Glomerular visceral epithelial cell (primary cell): ENCODE data around the gene ARL3.
"Not testable (repeated sequence)": the region's sequence is repeated elsewhere in the genome, so short reads cannot be mapped to it uniquely, and the experiment has no call there.

ENCODE experiments used
- DNase-seq: peaks from one replicate; pipeline ENCODE4 v3.0.0-alpha.2; 2016; ENCODE audit errors: extremely low spot score

Gene ARL3

DNA sequence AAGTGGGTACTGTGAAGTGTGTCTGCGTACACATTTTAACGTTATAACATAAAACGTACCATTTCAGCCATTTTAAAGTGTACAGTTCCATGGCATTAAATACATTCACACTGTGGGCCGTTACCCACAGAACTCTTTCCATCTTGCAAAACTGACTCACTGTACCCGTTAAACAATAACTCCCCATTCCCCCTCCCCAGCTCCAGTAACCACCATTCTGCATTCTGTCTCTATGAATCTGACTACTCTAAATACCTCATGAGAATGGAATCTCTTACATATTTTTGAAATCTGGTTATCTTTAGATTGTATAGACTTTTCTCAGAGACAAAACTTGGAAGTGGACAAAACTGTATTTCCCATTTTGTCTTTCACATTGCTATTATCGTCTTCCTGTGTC lies 9.3 kb downstream of the ARL3 start:
- peak; percentile 90 for DNase-seq

DNA sequence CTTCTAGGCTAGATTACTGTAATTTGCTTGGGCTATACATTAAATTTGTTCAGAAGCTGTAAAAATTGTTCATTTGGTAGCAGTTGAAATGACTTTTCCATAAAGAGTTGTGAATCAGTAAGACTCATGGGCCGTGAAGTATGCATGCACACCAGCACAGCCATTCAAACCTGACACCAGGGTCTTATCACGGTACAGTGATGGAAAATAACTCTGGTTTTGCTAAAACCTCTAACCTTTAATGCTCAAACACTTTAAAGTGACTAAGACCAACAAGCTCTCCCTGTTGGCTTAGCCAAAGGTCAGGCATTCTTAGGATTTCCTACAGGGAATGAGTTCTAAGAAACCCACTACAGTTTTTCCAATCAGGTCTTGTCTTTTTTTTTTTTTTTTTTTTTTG lies 11.5 kb downstream of the ARL3 start:
- peak; percentile 61 for DNase-seq

DNA sequence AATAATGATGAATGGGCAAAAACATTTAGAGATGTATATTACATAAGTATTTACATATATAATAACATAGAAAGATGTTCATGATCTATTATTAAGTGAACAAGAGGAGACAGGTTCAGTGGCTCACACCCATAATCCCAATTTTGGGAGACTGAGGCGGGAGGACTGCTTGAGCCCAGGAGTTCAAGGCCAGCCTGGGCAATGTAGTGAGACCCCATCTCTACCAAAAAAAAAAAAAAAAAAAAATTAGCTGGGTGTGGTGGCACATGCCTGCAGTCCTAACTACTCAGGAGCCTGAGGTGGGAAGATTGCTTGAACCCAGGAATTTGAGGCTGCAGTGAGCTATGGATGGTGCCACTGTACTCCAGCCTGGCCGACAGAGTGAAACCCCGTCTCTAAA lies 12.4 kb downstream of the ARL3 start:
- no peak for DNase-seq

DNA sequence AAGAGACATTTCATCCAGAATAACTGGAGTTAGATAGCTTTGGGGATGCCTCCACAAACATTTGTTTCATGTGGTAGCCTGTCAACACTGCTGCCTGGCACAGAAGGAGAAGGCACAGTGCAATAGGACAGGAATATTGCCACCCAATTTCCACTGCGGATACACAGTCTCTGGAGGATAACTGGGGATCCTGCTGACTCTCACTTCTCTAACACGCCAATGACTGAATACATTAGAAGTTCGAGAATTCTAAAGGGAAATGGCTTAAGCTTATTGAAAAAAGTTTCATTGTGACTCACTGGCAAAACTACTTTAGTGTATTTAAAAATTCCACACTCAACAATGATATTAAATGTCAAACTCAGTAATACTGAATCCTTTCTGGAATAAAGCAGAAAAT lies 12.9 kb downstream of the ARL3 start:
- no peak for DNase-seq

DNA sequence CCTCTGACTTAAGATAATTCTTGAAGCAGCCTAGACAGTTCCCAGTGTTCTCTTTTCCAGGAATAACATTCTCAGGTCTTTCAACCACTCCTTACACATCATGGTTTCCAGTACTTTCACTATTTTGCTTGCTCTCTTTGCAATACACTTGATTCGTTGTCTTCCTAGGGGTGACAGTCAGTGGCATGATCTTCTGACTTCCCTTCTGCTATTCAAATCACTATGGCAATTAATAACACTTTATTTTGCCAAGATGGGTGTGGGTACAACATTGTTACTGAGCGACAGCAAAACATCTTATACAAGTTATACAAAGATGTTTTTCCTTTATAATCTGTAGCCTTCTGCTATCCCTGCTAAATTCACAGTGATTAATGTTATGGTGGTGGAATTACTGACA lies 15.3 kb downstream of the ARL3 start:
- DNase-seq = no peak

DNA sequence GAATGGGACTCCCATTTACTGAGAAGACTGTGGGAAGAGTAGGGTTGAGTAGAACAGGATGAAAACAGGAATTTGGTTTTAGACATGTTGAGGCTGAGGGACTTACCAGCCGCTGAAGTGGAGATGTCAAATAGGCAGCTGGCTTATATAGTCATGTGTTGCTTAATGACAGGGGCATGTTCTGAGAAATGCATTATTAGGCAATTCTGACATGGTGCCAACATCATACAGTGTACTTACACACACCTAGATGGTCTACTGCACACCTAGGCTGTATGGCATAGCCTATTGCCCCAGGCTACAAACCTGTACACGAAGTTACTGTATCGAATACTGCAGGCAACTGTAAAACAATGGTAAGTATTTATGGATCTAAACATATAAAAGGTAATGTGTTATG lies 17.5 kb downstream of the ARL3 start:
- no peak for DNase-seq

DNA sequence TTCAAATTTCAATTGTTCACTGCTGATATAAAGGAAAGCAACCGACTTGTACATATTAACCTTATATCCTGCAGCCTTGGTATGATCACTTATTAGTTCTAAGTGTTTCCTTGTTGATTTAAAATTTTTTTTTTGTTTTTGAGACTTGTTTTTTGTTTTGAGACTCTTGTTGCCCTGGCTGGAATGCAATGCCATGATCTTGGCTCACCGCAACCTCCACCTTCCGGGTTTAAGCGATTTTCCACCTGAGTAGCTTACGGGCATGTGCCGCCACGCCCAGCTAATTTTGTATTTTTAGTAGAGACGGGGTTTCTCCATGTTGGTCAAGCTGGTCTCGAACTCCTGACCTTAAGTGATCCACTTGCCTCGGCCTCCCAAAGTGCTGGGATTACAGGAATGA lies 18.8 kb downstream of the ARL3 start:
- not testable (repeated sequence) for DNase-seq

DNA sequence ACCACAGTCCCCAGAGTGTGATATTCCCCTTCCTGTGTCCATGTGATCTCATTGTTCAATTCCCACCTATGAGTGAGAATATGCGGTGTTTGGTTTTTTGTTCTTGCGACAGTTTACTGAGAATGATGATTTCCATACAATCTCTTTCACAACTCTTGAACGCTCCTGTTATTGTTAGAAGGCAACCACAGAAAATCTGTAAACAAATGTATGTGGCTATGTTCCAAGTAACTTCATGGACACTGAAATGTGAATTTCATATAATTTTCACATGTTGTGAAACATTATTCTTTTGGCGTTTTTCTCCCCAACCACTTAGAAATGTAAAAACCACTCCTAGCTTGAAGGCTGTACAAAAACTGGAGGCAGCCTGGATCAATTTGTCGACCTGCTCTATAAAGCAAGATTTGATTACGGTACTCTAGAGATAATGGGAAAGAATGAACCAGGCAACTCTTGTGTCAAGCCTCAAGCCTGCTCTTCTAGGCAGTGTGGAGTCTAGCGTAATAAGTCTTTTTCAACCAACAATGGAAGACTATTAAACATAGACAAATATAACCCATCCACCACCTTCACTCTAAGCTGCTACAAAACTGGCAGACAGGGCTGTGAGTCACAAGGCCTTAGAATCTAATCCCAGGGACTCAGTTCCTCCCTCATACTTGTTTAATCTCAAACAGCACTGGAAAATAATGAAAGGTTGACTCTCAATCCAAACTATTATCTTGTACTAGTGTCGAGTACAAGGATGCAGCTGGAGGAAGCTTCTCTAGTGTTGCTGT lies 22.7 kb downstream of the ARL3 start:
- no peak for DNase-seq

DNA sequence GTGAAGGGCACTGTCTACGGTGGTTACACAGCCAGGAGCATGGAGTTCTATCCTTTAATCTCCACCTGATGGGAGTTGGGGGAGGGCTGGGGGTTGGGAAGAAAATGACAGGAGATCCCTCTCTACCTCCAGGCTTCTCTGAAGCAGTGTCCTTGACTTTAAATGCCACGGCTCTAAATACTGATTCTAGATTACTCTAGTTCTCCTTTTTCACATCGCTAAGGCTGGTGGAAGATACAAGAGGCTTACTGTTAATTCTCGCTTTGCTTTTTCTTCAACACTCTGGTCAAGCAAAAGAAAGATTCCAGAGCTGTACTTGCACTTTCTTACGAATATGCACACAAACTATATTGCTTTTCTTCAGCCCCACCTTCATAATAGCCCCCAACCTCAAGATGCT lies 30.5 kb downstream of the ARL3 start:
- no peak for DNase-seq

DNA sequence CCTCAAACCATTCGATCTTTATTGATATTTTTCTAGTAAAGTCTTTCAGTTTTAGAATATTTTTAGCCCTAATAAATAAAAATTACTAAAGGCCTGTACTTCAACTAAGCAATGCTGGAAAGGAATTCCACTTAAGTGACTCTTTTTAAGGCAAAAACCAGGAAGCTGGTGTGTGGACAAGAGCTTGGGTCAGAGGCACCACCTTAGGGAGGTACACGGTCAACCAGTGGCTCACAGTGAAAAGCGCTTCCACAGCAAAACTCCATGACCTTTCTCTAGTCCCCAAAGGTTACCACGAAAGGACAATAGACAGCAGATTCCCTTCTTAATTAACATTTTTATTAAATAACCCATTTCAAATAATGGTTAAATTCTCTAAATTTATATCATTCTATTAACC lies 31.2 kb downstream of the ARL3 start:
- DNase-seq = no peak

DNA sequence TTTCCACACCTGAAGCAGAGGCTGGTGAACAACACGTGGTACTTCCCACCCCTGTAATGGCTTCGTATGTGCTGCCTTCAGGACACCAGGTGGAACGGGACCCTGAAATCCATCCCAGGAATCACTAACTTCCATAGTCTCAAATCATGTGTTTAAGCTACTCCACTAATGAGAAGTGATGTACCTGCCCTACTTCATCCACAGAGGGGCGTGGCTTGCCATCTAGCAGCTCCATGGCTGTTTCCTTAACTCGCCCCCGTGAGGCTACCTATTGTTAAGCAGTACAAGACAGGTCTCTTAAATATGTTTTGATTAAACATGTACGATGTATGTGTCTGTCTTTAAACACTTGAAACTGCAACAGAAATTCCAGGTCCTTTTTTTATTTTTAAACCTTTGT lies 31.8 kb downstream of the ARL3 start:
- DNase-seq = no peak

DNA sequence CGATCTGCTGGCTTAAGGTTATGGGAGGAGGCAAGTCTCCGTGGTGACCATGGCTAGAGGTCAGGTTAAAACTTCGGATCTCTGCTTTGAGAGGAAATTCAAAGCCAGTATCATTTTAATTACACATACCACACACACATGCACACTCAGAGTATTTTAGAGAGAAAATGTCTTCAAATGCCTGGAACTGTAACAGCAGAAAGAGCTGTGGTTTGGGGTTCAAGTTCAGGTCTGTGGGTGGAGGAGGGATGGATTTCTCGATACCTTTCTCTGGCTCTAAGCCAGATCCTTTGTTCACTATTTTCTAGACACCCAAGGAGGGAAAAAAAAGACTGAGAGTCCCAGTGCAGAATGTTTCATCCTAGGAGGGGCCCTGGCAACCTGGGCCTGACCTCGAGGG lies 32.5 kb downstream of the ARL3 start:
- DNase-seq = no peak

DNA sequence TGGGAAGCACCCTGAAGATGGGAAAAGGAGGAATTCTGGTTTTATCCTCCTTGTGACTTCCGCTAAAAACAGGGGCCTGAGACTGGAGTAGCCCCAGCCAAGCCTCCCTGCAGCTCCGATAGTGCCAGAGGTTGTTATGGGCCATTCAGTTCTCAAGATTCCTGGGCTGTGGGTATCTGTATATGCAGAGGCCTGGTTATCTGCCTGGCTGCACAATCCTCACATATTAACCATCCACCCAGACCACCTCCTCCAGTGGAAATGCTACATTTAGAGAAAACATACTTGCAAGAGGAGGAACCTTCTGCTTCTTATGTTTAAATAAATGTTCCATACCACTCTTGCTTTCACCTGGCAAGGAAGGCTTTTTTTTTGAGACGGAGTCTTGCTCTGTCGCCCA lies 34.6 kb downstream of the ARL3 start:
- peak; percentile 27 for DNase-seq

DNA sequence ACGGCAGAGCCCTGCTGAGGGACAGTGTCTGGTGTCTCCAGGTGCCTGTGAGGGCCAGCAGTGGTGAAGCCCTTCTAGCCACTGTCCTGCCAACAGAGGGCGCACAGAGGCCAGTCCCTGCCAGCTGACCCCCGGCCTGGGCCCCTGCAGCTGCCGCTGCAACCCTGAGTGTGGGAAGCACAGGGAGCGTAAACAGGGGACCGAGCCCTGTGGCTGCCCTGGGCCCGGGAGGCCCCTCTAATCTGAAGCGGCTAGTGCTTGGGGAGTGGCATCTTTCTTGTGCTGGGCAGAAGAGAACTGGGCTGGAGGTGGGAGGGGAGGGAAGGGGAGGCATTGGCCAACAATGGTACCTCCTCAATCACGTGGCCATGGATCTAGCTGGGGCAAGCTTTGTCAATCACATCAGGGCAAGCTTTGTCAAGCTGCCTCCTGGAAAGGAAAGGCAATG lies 35.3 kb downstream of the ARL3 start:
- DNase-seq = peak; percentile 76

DNA sequence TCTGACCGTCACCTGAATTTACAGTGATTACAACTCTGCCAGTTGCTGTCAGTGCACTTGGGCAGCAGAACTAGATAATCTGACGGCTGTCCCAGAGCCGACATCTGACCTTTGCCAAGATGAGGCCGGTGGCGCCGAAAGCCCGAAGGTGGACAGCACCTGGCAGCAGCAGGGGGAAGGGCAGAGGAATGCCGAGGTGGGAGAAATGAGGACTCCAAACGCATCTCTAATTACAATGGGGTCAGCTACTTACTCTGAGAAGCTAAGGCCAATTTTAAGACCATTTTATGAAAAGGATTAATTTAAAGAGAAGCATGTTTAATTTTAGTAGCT lies 36.2 kb downstream of the ARL3 start:
- DNase-seq = no peak

DNA sequence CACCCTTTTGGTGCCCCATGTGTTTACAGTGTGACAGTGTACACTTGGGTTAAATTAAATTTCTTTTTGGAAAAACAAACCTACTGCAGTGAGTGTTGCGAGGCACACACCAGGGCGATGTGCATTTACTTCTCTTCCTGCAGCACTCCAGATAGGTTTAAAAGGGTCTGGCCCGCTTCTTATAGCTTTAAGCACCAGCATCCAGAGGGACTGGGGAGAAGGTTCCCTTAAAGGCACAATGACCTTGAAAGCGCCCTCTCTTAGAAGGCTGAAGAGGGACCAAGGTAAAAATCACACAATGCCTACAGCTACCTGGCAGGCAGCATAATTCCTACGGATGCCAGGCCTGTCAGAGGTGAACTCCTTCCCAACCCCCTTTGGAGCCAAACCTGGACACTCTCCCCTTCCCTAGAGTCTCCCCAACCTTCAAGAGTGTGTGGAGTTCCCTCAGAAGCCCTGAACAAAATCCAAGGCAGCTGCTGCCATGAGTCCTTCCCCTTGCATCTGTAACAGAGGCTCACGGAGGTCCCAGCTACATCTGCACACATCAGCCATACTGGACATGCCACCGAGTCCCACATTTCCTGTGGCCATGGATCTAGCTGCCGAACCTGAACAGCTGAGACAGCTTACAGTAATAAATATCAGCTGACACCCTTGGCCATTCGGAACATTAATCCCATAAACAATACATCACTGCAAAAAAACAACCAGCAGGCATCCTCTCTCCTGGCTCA lies 36.7 kb downstream of the ARL3 start:
- DNase-seq = no peak

DNA sequence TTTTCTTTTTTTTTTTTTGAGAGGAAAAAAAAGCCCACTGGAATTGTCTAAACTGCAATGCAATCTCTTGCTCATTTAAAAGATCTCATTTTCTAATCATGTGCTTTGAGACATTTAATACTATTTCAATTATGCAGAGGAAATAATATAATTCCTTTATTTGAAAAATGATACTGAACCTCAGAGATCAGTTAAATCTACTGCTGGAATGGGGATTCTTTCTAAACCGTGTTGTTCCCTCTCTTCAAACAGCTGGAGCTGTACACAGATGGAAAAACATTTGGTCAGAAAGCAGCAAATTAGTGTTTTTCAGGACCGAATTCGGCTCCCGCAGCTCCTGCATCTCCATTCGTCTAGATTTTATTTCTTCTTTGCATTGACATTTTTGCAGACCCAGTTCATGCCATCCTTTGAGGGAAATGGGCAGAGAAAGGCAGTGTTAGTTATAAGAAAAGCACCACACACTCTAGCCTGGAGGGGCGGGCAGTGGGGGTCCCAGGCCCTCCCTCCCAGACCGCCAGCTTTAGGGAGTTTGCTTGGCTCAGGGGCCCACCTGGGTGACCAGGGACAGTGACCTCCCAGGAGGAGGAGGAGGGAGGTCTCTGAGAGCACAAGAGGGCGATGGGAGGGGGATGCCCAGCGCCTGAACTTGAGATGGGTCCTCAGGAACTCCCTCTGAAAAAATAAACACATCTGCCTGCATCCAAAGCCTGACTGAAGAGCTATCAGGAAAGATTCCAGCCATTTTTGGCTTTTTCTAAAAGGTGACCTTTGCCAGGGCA lies 37.5 kb downstream of the ARL3 start:
- no peak for DNase-seq

DNA sequence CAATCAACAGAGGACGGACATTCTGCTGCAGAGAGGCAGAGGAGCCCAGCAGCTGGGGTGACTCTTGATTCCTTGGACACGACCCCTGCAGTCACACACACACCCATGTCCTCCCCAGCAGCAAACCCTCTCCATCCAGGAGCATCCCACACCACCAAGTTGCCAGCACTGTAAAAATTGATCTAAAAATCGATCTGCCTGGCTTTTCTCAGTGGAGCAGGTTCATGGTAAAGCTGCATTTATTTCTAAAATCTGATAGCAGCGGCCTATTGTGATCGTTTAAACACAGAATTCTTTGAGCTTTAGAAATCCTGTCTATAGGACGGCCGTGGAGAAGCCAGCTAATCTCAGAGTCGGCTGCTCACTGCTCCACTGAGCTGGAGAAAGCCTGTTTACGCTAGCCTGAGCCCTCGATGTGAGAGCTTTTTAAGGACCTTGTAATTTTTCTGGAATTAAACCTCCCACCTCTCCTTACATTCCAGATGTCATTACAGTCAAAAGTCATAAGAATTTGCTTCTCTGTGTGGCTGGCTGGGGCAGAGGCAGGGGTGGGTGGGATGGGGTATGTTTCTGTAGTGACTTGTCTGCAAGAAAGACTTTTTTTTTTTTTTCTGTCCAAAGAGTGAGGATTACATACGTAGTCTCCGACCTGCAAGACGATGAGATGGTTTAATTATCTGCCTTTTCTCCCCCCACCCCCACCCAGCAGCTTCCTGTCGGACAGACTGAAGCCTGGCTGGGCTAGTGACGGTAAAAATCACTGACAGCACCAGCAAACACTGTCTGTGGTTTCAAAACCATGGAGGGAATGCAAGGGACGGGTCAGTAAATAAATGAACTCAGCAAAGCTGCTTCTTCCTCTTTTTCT lies 38.3 kb downstream of the ARL3 start:
- DNase-seq = peak; percentile 97

DNA sequence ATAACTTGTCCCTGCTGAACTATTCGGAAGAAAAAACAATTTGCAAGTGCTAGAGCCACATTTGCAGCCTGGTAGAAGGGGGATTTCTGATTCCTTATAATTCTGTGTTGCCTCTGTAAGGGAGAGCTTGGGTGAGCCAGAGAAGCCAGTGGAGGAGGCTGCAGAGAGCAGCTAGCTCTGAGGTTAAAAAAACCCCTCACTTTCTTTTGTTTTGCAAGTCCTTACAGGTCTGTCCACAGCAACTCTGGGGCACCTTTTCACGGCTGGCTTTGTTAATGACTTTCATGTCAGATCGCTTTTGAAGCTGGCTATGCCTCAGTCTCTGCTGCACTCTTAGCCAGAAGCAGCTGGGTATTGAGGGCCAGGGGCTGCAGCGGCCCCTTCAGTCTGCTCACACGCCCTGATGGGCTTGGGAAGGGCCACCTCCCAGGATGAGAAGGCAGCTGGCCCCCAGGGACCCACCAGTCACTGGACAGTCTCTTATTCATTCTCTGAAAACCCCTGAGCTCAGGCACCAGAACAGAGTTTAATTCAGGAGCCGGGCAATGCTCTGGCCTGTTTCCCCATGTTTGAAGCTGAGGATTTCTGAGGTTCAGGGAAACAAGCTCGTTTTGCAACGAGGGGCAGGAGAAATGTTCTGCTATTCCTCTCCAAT lies 39.1 kb downstream of the ARL3 start:
- DNase-seq = no peak

DNA sequence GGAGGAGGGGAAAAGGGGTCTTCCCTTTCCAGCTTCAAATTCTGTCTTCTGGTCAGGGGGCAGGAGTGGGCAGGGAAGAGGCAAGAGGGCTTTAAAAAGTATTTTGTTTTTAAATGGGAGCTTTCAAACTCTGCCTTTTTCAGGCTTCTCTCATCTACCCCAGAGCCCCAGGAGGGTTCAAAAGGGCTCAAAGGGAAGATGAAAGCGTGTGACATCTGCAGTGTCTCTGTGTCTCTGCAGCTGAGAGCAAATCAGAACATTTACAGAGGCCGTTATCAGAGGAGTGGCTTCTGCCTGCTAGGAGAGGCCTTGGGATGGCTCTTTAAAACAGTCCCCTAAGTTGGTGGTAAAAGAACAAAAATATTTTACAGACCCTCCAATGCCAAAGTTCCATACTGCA lies 39.6 kb downstream of the ARL3 start:
- DNase-seq = no peak

DNA sequence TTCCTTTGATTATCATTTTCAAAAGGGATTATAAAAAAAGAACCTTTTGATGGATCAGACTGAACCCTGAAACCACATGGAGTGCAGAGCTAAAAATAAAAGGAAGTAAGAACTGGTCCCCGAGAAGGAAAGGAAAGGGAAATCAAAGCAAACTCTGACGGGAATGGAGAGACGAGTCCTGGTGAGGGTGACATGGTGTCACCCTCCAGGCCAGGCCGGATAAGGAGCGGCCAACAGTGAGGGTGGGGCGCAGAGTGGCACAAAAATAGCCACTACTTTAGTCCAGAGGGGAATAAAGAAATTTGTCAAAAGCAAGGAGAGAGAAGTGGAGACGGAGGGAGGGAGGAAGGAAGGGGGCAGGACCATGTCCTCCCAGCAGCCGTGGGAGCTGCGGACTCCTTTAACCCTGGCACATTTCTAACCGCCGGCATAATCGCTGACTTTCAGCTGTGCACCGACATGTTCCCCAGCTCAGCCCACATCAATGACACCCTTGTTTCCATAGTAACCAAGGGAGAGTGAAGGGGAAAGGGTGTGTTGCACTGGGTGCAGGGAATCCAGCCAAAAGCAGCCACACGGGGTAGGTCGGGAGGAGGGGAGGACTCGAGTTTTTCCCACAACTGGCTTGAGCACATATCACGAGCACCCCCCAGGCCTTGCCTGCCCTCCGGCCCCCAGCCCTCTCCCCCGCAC lies 40.2 kb downstream of the ARL3 start:
- DNase-seq = peak; percentile 79
